Upper lobe of right lung (tissue), 1 donor: ENCODE results near the gene MS4A12. TPM values are rescaled to one million over a fixed set of nuclear protein-coding genes. Genes with fewer than 3 reads are reported as not detected.

Experiments
- ATAC-seq: fragments of 200-7000 bp; cut with Tn5 transposase; one replicate; pipeline ENCODE4 v1.9.1; 2020; ENCODE audit warnings: mild to moderate bottlenecking, moderate library complexity
- DNase-seq: peaks from one replicate; pipeline ENCODE4 v3.0.0-alpha.2; 2020
- H3K27ac ChIP-seq: fragments of 200-600 bp; one replicate; pipeline ENCODE4 v1.8.0; 2022
- H3K27me3 ChIP-seq: fragments of 200-600 bp; one replicate; pipeline ENCODE4 v1.8.0; 2022; ENCODE audit warnings: mild to moderate bottlenecking
- H3K36me3 ChIP-seq: fragments of 200-600 bp; one replicate; pipeline ENCODE4 v1.8.0; 2022
- H3K4me1 ChIP-seq: fragments of 200-600 bp; one replicate; pipeline ENCODE4 v1.8.0; 2022
- H3K4me3 ChIP-seq: fragments of 200-600 bp; one replicate; pipeline ENCODE4 v1.8.0; 2022; ENCODE audit warnings: mild to moderate bottlenecking
- H3K9me3 ChIP-seq: fragments of 200-600 bp; one replicate; pipeline ENCODE4 v1.8.0; 2022
- intact Hi-C: fragments of 100-400 bp; cut with DNase I; formaldehyde crosslinking; loops from one replicate; pipeline ENCODE4 v1.11.0; 2022
- total RNA-seq: library from RNA; stranded (reverse); fragmentation: NEBNext Ultra II Directional; extraction: Animal tissue kit (Norgen Biotek cat#: 25700); gene quantifications from one replicate; pipeline ENCODE4 v1.2.1, GENCODE V29; 2021
- TF ChIP-seq, protein P1 (sequence below): fragments of 200-600 bp; IDR thresholded peaks from one replicate; pipeline ENCODE4 v1.8.0; 2022; ENCODE audit warnings: antibody characterized with exemption
- donor health status: DM: no; HTN: yes; CAD: no; lungs with severe emphysema.

MS4A12 gene
- total RNA-seq, 1 donor from 2014 or later, result not detected

DNA sequence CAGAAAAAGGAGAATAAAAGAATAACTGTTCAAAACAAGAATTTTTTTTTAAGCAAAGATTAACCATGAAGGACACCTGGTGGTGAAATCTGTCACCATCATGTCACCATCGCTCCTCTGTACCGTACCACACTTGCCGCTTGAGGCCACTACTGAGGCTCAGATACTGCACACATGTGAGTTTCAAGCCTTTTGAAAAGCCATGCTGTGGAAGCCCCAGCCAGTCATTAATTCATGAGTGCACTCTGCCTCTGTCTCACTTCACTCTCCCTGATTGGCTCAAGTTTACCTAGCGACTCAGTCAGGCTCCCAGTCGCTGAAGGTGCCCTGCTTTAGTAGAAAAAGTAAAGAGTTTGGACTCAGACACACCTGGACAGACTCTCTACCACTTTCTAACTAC lies 6.6 kb upstream of the MS4A12 start:
- Histone ChIP-seq H3K27ac (no peak overlapping the region), H3K27me3 (no peaks in the 10 kb centered on the region), H3K36me3 (no peaks in the 10 kb centered on the region), H3K4me1 (no peaks in the 10 kb centered on the region), H3K4me3 (no peak overlapping the region), H3K9me3 (no peaks in the 10 kb centered on the region)
- DNase-seq (no peak), ATAC-seq (peak; percentile 82)
- intact Hi-C loops, result no loop called here
- TF ChIP-seq, protein P1, sequence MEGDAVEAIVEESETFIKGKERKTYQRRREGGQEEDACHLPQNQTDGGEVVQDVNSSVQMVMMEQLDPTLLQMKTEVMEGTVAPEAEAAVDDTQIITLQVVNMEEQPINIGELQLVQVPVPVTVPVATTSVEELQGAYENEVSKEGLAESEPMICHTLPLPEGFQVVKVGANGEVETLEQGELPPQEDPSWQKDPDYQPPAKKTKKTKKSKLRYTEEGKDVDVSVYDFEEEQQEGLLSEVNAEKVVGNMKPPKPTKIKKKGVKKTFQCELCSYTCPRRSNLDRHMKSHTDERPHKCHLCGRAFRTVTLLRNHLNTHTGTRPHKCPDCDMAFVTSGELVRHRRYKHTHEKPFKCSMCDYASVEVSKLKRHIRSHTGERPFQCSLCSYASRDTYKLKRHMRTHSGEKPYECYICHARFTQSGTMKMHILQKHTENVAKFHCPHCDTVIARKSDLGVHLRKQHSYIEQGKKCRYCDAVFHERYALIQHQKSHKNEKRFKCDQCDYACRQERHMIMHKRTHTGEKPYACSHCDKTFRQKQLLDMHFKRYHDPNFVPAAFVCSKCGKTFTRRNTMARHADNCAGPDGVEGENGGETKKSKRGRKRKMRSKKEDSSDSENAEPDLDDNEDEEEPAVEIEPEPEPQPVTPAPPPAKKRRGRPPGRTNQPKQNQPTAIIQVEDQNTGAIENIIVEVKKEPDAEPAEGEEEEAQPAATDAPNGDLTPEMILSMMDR, result peak; percentile 40

DNA sequence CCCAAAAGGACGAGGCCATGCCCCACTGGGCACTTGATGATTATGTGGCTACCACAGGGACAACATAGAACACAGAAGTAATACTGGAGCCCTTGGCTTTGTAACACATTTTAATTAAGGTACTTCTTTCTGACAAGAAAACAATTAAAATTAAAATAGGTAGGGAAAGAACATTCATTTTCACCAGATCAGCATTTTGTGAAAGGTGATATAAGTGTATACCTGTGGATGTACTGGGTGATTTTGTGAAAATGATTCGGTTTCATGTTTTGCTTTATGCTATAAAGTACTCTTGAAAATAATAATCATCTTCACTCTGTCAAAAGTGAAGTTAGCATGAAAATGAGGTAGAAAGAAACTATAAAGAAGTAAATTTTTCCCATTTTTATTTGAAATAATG lies 876 bp downstream of the MS4A12 start:
- Histone ChIP-seq H3K27me3 (no peaks in the 10 kb centered on the region), H3K4me3 (no peak overlapping the region), H3K27ac (no peak overlapping the region), H3K36me3 (no peaks in the 10 kb centered on the region), H3K4me1 (no peaks in the 10 kb centered on the region), H3K9me3 (no peaks in the 10 kb centered on the region)
- ATAC-seq (no peak), DNase-seq (no peak)
- intact Hi-C loops, result no loop called here
- TF ChIP-seq, protein P1, result no peak

DNA sequence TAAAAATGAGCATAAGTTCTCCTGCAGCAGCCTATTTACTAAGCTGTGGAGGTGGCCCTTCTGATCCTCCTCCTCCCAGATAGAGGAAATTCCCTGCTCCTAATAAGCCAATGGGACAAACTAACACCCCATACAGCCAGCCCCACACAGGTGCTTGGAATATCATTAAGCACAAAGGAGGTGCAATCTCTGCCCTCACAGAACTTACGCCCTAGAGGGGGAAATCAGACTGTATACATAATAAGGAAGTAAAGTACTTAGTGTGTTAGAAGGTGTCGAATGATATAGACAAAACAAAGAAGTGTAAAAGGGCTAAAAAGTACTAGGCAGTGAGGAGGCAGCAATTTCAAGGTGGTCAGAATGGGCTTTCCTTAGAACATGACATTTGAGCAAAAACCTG lies 5.8 kb downstream of the MS4A12 start:
- no peaks in the 10 kb centered on the region for H3K36me3 ChIP-seq
- no peaks in the 10 kb centered on the region for H3K27me3 ChIP-seq
- no peak for ATAC-seq
- no peaks in the 10 kb centered on the region for H3K9me3 ChIP-seq
- no peaks in the 10 kb centered on the region for H3K4me1 ChIP-seq
- H3K4me3 ChIP-seq, result no peak overlapping the region
- H3K27ac ChIP-seq, result no peak overlapping the region
- TF ChIP-seq, protein P1, result no peak
- intact Hi-C loops, result no loop called here
- DNase-seq, result no peak

DNA sequence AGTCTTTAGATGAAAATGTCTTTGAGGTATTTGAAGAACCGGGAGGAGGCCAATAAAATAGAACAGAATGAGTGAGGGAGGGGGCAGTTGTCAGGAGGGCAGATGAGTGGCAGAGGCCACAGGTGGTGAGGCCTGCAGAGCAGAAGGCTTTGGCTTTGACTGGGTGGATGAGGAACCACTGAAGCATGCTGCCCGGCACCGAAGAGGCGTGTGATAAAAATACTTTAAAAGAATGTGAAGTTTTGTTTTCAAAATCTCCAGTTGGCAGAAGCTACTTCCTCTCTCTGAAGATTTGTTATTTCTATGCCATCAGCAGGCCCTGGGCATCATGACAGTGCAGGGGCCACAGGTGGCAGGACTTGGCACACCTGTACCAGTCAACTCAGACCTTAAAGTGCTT lies 6.3 kb downstream of the MS4A12 start:
- intact Hi-C loops, result no loop called here
- DNase-seq, result no peak

DNA sequence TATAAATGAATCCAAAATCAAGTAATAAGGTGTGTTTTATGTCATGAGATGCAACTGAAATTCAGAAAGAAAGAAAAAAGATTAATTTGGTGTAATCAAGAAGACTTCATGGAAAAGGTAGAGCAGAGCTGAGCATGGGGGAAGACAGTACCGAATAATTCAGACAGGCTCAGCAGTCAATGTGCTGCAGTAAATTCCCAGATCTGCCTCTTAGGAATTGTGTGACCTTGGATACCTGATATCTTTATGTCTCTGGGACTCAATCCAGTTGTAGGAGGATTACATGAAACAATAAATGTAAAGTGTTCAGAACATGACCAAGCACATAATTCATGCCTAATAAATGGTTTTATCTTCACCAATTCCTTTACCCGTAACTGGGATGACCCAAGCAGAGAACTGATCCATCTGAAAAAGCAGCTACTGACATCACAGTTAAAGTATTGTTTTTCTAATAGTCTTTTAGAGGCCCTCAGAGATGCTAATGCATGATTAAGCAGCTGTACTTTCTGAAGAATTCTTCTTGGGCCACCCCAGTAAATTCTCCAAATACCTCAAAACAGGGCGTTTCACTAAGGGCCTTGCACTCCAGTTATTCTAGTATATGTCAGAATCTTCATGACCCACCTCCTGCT lies 7.8 kb downstream of the MS4A12 start:
- H3K27me3 ChIP-seq, result no peaks in the 10 kb centered on the region
- intact Hi-C loops, result no loop called here
- H3K27ac ChIP-seq, result no peak overlapping the region
- H3K36me3 ChIP-seq, result no peaks in the 10 kb centered on the region
- TF ChIP-seq, protein P1, result no peak
- no peaks in the 10 kb centered on the region for H3K4me1 ChIP-seq
- ATAC-seq (no peak), DNase-seq (no peak)
- H3K4me3 ChIP-seq, result no peak overlapping the region
- no peaks in the 10 kb centered on the region for H3K9me3 ChIP-seq

More for the DNA sequence above, 6.3 kb downstream of the MS4A12 start:
- no peaks in the 10 kb centered on the region for H3K9me3 ChIP-seq
- ATAC-seq, result peak; percentile 56
- H3K27ac ChIP-seq, result no peak overlapping the region
- H3K27me3 ChIP-seq, result no peaks in the 10 kb centered on the region
- no peaks in the 10 kb centered on the region for H3K36me3 ChIP-seq
- no peak overlapping the region for H3K4me3 ChIP-seq
- no peaks in the 10 kb centered on the region for H3K4me1 ChIP-seq
- TF ChIP-seq, protein P1, result no peak
